ENCODE measurements around the gene CAMK1. TPM values are rescaled to one million over a fixed set of nuclear protein-coding genes. Genes with fewer than 3 reads are reported as not detected.

CAMK1 gene
- total RNA-seq, 2 donors from 2014 or later = 1.9 to 2.2 TPM

- Mint-ChIP-seq H3K4me3 (no peak overlapping the region), H3K4me1 (peaks cover 30% of the 10 kb centered on the region), H3K27ac (no peak overlapping the region), H3K27me3 (no peaks in the 10 kb centered on the region), H3K36me3 (ENCODE audit: low read depth) (peaks cover 11% of the 10 kb centered on the region)
- DNase-seq (no peak), ATAC-seq (no peak)
- H3K9me3 ChIP-seq (ENCODE audit: control insufficient read depth, low read length, poor library complexity, severe bottlenecking) = no peaks in the 10 kb centered on the region
Observed at GRCh38 chr3:9736831-9737230, 32.9 kb downstream of the CAMK1 start.

GRCh38 chr3:9732740-9733115 is 37.0 kb downstream of the CAMK1 start:
- H3K27ac Mint-ChIP-seq = peak overlapping the region; percentile 87
- no peaks in the 10 kb centered on the region for H3K27me3 Mint-ChIP-seq
- H3K9me3 ChIP-seq (ENCODE audit: control insufficient read depth, low read length, poor library complexity, severe bottlenecking) = no peaks in the 10 kb centered on the region
- H3K4me3 Mint-ChIP-seq = peak overlapping the region; percentile 97
- DNase-seq (no peak), ATAC-seq (no peak)
- H3K4me1 Mint-ChIP-seq = peaks cover 37% of the 10 kb centered on the region
- peaks cover 2% of the 10 kb centered on the region for H3K36me3 Mint-ChIP-seq (ENCODE audit: low read depth)

GRCh38 chr3:9732080-9732739 is 37.5 kb downstream of the CAMK1 start:
- Mint-ChIP-seq H3K27me3 (no peaks in the 10 kb centered on the region), H3K4me1 (peaks cover 42% of the 10 kb centered on the region), H3K36me3 (ENCODE audit: low read depth) (peaks cover 2% of the 10 kb centered on the region), H3K27ac (peak overlapping the region; percentile 87), H3K4me3 (peak overlapping the region; percentile 97)
- peak in 2 of 3 donors; percentile 26 to 29 for DNase-seq
- no peak for ATAC-seq
- H3K9me3 ChIP-seq (ENCODE audit: control insufficient read depth, low read length, poor library complexity, severe bottlenecking) = no peaks in the 10 kb centered on the region

GRCh38 chr3:9731206-9732079 is 38.3 kb downstream of the CAMK1 start, which contains the start of gene BRPF1:
Gene BRPF1 (plus strand): TSS chr3:9731735. CDS start chr3:9734141, 2,406 bp downstream.
- Mint-ChIP-seq H3K4me1 (peaks cover 46% of the 10 kb centered on the region), H3K27ac (peak within 1 kb of the TSS; percentile 87), H3K4me3 (peak within 1 kb of the TSS; percentile 97), H3K36me3 (ENCODE audit: low read depth) (peaks cover 2% of the 10 kb centered on the region), H3K27me3 (no peaks in the 10 kb centered on the region)
- no peaks in the 10 kb centered on the region for H3K9me3 ChIP-seq (ENCODE audit: control insufficient read depth, low read length, poor library complexity, severe bottlenecking)
- peak; percentile 95 to 100 (median 100) for DNase-seq
- ATAC-seq = peak; percentile 92

- H3K9me3 ChIP-seq (ENCODE audit: control insufficient read depth, low read length, poor library complexity, severe bottlenecking) = no peaks in the 10 kb centered on the region
- ATAC-seq (peak; percentile 43), DNase-seq (no peak)
- H3K36me3 Mint-ChIP-seq (ENCODE audit: low read depth) = peaks cover 2% of the 10 kb centered on the region
- peak overlapping the region; percentile 97 for H3K4me3 Mint-ChIP-seq
- peak overlapping the region; percentile 87 for H3K27ac Mint-ChIP-seq
- peaks cover 44% of the 10 kb centered on the region for H3K4me1 Mint-ChIP-seq
- H3K27me3 Mint-ChIP-seq = no peaks in the 10 kb centered on the region
Observed at GRCh38 chr3:9730657-9731205, 39.0 kb downstream of the CAMK1 start.

- peaks cover 45% of the 10 kb centered on the region for H3K4me1 Mint-ChIP-seq
- DNase-seq (no peak), ATAC-seq (no peak)
- no peaks in the 10 kb centered on the region for H3K9me3 ChIP-seq (ENCODE audit: control insufficient read depth, low read length, poor library complexity, severe bottlenecking)
- H3K27me3 Mint-ChIP-seq = no peaks in the 10 kb centered on the region
- peaks cover 2% of the 10 kb centered on the region for H3K36me3 Mint-ChIP-seq (ENCODE audit: low read depth)
- H3K27ac Mint-ChIP-seq = no peak overlapping the region
- H3K4me3 Mint-ChIP-seq = no peak overlapping the region
Observed at GRCh38 chr3:9729419-9729818, 40.3 kb downstream of the CAMK1 start.

- H3K4me1 Mint-ChIP-seq = peaks cover 35% of the 10 kb centered on the region
- DNase-seq = no peak
- H3K27me3 Mint-ChIP-seq = no peaks in the 10 kb centered on the region
- peaks cover 3% of the 10 kb centered on the region for H3K36me3 Mint-ChIP-seq (ENCODE audit: low read depth)
- no peak overlapping the region for H3K4me3 Mint-ChIP-seq
- no peak for ATAC-seq
- peak overlapping the region; percentile 88 for H3K27ac Mint-ChIP-seq
- H3K9me3 ChIP-seq (ENCODE audit: control insufficient read depth, low read length, poor library complexity, severe bottlenecking) = no peaks in the 10 kb centered on the region
Observed at GRCh38 chr3:9727743-9728142, 42.0 kb downstream of the CAMK1 start.

GRCh38 chr3:9727041-9727595 is 42.6 kb downstream of the CAMK1 start:
- Mint-ChIP-seq H3K27me3 (no peaks in the 10 kb centered on the region), H3K4me1 (peaks cover 31% of the 10 kb centered on the region), H3K4me3 (peak overlapping the region; percentile 85), H3K27ac (peak overlapping the region; percentile 88), H3K36me3 (ENCODE audit: low read depth) (peaks cover 4% of the 10 kb centered on the region)
- H3K9me3 ChIP-seq (ENCODE audit: control insufficient read depth, low read length, poor library complexity, severe bottlenecking) = no peaks in the 10 kb centered on the region
- ATAC-seq (peak; percentile 32), DNase-seq (peak in 2 of 3 donors; percentile 32 to 37)

GRCh38 chr3:9725775-9726515 is 43.8 kb downstream of the CAMK1 start:
- Mint-ChIP-seq H3K4me1 (peaks cover 31% of the 10 kb centered on the region), H3K4me3 (no peak overlapping the region), H3K27ac (no peak overlapping the region), H3K27me3 (no peaks in the 10 kb centered on the region), H3K36me3 (ENCODE audit: low read depth) (peaks cover 4% of the 10 kb centered on the region)
- no peaks in the 10 kb centered on the region for H3K9me3 ChIP-seq (ENCODE audit: control insufficient read depth, low read length, poor library complexity, severe bottlenecking)
- no peak for ATAC-seq
- DNase-seq = no peak

GRCh38 chr3:9721700-9722060 is 48.1 kb downstream of the CAMK1 start:
- Mint-ChIP-seq H3K27me3 (no peaks in the 10 kb centered on the region), H3K4me1 (peaks cover 23% of the 10 kb centered on the region), H3K4me3 (no peak overlapping the region), H3K36me3 (ENCODE audit: low read depth) (peaks cover 6% of the 10 kb centered on the region), H3K27ac (no peak overlapping the region)
- DNase-seq (no peak), ATAC-seq (no peak)
- no peaks in the 10 kb centered on the region for H3K9me3 ChIP-seq (ENCODE audit: control insufficient read depth, low read length, poor library complexity, severe bottlenecking)

GRCh38 chr3:9721015-9721699 is 48.6 kb downstream of the CAMK1 start:
- H3K27me3 Mint-ChIP-seq = no peaks in the 10 kb centered on the region
- no peak for ATAC-seq
- H3K36me3 Mint-ChIP-seq (ENCODE audit: low read depth) = peaks cover 6% of the 10 kb centered on the region
- H3K9me3 ChIP-seq (ENCODE audit: control insufficient read depth, low read length, poor library complexity, severe bottlenecking) = peaks cover 1% of the 10 kb centered on the region
- no peak overlapping the region for H3K4me3 Mint-ChIP-seq
- H3K27ac Mint-ChIP-seq = no peak overlapping the region
- no peak for DNase-seq
- H3K4me1 Mint-ChIP-seq = peaks cover 22% of the 10 kb centered on the region

GRCh38 chr3:9718118-9718517 is 51.6 kb downstream of the CAMK1 start:
- no peak for DNase-seq
- ATAC-seq = no peak
- H3K9me3 ChIP-seq (ENCODE audit: control insufficient read depth, low read length, poor library complexity, severe bottlenecking) = peaks cover 2% of the 10 kb centered on the region
- H3K27ac Mint-ChIP-seq = no peak overlapping the region
- H3K4me1 Mint-ChIP-seq = peaks cover 18% of the 10 kb centered on the region
- no peaks in the 10 kb centered on the region for H3K27me3 Mint-ChIP-seq
- peaks cover 12% of the 10 kb centered on the region for H3K36me3 Mint-ChIP-seq (ENCODE audit: low read depth)
- H3K4me3 Mint-ChIP-seq = no peak overlapping the region

Measured in T-helper 17 cell (primary cell).